GM18909 (cell line): ENCODE measurements around the gene WBP1.
A peak's percentile ranks its signal among the peaks of the same experiment; 100 is the strongest.
"Not testable (repeated sequence)": the region's sequence is repeated elsewhere in the genome, so short reads cannot be mapped to it uniquely, and the experiment has no call there.

Experiments used
- ATAC-seq: cut with Tn5 transposase; IDR thresholded peaks from one replicate; pipeline ENCODE4 v1.9.1; 2021; ENCODE audit warnings: mild to moderate bottlenecking; ENCODE audit not compliant: unreplicated experiment, poor library complexity

The WBP1 gene

DNA sequence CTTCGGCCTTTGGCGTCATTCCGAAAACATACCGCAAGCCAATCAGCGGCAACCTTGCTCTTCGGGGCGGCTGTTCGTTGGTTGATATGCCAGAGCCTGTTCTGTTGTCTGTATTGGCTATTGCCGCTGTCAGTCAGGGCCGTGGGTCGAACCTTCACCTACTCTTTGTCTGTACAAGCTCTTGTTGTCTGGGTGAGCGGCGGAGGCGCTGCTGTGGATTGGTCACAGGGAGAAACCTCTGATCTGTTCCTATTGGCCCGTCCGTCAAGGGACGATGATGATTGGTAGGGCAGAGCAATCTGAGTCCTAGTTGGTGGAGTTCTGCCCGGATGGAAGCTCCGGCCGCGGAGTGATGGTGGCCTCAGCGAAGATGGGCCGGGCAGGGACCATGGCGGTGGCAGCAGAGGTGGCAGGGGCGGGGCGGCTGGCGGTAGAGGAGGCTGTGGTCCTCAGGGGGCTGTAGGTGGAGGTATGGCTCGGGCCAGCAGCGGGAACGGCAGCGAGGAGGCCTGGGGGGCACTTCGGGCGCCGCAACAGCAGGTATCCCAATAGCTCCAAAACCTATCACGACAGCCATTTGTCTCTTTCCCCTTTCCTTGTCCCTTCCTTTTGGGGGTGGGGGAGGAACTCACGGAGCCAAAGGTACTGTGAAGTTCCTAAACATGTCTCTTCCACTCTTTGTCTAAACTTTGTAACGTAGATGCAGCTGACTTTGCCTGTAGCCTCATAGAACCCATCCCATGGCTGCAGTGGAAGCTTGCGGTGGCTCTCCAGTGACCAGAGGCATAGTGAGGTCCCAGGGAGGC is at the start of gene WBP1:
WBP1 (plus strand) TSS at position 307 of the 806 bp plus-strand sequence; CDS start at position 472, 165 bp downstream.
- ATAC-seq: peak; percentile 86

DNA sequence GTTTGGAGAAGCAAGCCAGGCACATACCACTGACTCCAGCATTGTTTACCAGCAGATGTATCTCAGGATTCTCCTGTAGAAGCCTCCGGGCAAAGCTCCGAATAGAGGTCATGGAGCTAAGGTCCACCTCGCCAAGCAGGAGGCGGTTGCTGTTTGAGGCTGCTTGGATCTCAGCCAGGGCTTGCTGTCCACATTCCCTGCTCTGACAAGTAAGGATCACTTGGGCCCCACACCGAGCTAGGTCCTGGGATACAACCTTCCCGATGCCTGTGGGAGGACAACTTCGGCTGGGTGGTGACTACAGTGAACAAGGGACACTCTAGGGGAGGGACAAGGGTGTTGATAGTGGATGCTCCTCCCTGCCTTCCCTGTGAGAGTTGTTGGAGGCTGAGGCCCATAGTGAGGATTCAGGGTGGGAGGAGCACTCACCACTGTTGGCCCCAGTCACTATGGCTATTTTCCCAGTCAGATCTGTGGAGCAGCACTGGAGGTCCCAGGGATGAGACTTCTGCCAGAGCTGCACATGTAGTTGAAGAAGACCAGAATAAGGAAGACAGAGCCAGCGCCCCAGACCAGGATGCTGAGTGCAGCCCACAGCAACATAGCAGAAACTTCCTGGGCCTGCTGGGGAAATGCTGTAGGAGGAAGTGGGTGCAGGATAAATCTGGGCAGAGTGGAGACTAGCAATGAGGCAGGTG is 45.1 kb upstream of the WBP1 start:
- no peak for ATAC-seq

DNA sequence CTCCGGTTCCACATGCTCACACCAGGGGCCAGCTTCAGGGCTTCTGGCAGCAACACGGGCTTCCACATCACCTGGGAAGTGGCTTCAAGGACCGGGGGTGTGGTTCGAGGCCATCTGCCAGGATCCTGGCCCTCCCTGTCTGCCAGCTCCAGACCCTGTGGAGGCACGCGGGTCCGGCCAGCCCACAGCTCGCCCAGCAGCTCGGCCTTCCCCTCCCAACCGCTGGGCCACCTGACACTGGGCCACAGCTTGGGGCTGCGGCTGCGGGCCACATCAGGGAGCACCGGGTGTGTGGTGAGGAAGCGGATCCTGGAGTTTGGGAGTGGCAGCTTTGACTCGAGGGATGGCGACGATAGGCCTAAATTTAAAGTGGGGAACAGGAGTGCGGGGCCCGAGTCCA is 43.8 kb upstream of the WBP1 start:
- ATAC-seq: no peak

DNA sequence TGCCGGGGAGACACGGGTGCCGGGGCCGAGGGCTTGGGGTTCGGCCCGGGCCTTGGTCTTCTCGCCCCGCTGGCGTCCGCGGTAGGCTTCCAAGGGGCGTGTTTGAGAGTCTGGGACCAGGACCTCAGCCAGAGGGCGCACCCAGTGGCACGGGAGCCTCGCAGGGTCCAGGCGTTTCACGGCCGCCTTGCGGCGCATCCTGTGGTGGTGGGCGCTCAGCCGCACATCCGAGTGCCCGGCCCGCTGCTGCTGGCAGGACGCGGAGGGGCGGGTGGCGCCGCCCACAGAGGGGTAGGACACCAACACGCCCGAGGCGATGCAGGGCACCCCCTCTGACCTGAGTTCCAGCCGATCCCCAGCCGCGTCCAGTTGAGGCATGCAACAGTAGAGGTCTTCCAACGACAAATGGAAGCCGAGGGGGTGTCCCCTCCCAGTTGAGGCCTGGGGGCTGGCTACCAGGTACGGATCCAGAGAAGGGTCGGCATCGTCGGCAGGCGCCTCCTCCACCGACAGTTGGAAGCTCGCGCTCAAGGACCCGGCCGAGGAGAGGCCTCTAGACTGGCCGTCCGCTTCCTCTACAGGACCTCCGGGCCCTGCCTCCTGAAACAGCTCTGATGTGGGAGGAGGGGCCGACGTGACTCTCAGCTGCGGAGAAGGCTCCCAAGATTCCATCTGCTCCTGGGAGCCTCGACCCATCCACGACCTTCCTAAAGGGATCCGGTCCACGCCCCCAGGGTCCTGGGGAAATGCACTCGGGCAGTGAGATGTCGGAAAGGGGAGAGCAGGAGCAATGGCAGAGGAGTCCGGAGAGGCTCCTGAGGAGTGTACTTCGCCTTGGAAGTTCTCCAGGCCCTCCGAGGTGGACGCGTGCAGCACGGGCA is 43.1 kb upstream of the WBP1 start:
- no peak for ATAC-seq

DNA sequence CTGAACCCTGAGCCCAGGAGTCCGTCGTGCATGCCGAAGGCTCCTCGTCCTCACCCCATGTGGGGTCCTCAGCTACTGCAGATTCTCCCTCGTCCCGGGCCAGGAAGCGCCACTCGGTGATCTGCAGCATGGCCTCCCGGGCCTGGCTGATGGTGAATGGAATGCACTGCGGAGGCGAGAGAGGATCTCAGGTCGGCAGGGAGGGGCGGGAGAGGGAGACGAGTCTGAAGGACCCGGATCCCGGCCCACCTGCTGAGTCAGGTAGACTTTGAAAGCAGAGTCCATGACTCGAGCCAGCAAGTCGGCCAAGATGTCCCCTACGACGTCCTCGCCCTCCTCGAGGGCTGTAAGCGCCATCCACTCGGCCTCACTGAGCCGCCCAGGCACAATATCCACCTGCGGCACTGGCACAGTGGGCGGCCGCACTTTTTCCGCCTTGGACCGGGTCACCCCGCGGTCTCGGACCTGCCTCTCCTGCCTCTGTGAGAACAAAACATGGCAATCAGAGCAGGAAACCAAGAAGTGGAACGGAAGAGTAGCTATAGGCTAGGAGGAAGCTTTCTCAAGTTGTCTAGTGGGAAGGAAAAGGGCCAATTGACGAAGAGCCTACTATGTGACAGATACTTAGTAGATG is 42.4 kb upstream of the WBP1 start:
- ATAC-seq: no peak

DNA sequence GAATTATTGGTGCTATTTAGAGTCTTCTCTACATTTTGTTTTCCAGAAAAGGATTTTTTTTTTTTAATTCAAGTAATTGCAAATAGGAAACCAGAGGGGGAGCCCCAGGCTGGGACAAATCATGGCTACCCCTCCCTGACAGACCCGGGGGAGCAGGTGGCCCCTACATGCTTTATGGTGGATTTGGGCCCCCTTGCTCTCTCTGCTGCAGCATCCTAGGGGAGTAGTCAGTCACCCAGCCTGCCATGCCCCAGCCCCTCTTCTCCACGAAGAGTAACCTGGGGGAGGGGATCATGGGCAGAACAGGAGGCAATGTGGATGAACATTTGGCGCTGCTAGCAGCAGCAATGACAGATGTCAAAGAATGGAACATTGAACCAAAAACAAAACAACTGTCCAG is 41.5 kb upstream of the WBP1 start:
- ATAC-seq: no peak

DNA sequence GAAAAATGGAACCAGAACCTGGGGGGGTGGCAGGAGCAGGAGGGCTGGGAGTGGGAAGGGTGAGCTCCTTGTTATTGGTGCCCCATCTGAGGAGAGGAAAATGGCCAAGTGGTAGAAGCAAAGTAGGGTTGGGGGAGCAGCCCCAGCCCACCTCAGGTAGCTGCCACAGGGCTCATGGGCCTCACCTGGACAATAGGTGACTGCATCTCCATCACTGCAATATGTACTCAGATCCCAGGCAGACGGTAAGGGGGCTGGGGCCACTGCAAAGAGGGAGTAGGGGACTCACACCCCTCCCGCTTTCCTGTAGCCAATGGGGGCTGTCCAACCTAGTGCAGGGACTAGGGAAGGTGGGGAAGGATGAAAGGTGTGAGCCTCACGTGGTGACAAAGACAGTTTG is 41.0 kb upstream of the WBP1 start:
- no peak for ATAC-seq

DNA sequence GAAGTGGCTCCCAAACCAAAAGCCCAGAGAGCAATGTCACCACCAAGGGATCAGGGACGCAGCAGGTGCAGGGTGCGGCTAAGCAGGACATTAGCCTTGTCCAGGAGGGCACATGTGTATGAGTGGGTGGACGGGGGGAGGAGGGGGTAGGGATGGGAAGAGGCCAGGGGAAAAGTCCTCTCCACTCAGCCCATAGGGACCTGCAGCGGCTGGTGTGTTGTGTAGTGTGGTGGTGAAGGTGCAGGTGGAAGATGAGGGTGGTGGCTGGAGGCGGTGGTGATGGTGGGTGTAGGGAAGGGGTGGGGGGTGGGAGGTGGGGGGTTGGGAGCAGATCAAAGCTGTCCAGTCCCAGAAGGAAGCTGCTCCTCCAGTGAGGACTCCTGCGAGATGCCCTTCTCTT is 40.5 kb upstream of the WBP1 start:
- ATAC-seq: no peak

DNA sequence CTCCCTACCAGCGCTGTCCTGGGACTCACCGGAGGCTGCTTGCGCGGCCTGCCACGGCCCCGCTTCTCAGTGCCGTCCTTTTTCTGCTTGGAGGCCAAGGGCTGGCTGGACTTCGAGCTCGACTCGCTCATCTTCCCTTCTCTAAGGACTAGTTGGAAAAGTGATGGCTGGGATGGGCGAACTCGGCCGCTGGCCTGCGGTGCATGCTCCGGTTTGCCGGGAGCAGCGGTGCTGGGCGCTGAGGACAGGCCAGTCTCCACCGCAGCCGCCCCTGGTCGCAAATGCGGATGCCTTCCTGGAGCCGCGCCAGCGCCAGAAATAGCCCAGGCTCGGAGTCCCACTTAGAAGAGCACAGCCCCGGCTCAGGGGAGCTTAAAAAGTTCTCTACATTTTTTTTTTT is 39.9 kb upstream of the WBP1 start:
- no peak for ATAC-seq

DNA sequence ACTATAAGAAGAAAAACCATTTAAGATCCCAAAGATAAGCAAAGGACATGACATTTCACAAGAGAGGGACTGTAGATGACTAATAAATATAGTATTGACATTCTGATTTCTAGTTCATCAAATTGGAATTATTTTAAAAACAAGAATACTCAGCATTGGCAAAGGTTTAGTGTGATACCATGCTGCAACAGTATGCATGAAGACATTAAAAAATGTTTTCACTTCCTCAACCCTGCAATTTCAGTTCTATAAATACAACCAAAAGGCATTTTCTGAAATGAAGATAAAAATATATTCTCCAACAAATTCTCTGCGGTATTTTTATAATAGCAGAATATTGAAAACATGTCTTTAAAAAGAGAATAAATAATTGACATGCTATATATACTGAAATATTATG is 38.9 kb upstream of the WBP1 start:
- ATAC-seq: no peak

DNA sequence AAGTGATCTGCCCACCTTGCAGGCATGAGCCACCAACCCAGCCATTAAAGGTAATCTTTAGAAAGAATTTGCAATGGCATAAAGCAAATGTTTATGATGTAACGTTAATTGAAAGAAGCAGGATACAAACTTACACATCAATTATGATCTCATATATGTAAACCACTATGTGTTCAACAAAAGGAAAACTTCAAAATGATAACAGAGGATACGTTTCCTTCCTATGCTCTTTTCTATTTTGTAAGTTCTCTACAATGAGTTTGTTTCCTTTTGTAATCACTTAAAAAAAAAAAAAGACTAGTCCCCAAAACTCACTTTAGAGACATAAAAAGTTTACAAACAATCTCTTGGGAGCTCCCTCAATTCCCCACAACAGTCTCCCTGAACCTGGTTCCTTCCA is 38.2 kb upstream of the WBP1 start:
- ATAC-seq: no peak

DNA sequence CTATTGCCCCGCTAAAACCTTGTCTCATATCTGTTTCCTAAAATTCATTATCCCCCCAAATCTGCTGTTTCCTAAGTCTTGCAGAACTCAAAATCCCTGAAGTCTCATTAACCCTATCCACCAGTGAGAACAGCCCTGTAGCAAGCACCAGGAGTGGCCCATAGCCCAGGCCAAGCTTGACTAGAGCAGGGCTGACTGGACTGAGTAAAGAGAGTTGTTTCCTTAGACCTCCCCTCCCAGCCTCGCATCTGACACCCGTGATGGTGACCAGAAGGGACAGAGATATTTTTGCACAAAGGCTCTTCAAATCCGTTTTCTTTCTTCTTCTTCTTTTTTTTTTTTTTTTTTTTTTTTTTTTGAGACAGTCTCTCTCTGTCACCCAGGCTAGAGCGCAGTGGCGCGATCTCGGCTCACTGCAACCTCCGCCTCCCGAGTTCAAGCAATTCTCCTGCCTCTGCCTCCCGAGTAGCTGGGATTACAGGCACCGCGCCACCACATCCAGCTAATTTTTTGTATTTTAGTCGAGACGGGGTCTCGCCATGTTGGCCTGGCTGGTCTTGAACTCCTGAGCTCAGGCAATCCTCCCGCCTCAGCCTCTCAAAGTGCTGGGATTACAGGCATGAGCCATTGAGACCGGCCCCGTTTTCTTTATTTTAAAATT is 37.7 kb upstream of the WBP1 start:
- ATAC-seq: not testable (repeated sequence)

DNA sequence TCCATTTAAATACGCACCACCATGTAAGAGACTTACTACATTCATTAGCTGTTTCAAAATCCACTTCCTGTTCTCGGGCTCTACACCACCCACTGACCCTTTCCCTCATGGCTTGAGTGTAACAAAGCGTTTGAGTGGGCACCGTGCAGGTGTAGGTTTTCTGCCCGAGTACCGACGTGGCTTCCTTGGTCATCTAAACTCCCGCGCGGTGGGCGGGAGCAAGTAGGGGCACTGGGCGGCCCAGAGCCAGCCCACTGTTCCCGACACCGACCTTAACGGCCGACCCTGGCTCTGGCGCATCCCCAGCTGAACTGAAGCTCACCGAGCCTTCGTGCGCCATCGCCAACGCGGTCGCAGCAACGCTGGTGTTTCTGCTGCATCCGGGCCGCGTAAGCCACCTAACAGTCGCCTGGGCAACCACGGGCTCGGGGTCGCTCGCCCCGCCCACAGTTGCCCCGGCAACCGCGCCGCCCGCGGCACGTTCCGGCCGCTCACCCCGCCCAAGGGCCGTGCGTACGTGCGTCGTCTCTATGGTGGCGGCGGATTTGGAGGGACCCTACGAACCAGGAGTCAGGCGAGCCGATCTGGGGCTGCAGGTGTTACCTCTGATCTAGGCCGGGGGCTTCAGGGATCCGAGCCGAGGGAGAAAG is 36.9 kb upstream of the WBP1 start, which contains the start of the genes C2orf81 and WDR54:
C2orf81 (minus strand) TSS at position 399 of the 650 bp plus-strand sequence; CDS start at position 340, 59 bp downstream.
WDR54 (plus strand) TSS at position 510 of the 650 bp plus-strand sequence. CDS start 424 bp downstream, outside the sequence.
- ATAC-seq: peak; percentile 93

DNA sequence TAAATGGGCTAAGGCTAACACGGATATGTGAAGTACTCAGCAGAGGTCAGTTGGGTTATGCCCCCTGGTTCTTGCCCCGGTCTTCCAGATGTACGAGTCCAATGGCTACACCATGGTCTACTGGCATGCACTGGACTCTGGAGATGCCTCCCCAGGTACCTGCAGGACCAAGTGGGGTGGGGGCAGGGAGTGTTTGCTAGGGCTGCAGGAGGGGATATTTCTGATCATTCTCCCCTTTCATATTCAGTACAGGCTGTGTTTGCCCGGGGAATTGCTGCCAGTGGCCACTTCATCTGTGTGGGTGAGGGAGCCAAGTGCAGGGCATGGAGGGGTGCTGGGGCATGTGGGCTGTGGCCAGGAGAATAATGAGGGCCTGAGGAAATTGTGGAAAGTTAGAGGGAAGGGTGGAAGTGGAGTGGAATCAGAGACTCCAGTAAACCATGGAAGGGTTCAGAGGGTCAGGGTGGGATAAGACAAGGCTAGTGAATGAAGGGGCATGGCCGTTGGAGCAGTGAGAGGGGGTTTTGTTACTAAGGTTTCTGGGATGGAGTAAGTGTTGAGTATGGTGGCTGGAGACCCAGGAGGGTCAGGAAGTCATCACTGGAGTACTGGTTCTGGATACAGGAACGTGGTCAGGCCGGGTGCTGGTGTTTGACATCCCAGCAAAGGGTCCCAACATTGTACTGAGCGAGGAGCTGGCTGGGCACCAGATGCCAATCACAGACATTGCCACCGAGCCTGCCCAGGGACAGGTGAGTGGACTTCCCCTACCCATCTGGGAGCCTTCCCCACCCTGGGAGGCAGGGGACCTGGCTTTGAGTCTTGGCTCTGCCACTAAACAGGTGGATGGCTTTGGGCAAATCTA is 34.8 kb upstream of the WBP1 start:
- ATAC-seq: no peak

DNA sequence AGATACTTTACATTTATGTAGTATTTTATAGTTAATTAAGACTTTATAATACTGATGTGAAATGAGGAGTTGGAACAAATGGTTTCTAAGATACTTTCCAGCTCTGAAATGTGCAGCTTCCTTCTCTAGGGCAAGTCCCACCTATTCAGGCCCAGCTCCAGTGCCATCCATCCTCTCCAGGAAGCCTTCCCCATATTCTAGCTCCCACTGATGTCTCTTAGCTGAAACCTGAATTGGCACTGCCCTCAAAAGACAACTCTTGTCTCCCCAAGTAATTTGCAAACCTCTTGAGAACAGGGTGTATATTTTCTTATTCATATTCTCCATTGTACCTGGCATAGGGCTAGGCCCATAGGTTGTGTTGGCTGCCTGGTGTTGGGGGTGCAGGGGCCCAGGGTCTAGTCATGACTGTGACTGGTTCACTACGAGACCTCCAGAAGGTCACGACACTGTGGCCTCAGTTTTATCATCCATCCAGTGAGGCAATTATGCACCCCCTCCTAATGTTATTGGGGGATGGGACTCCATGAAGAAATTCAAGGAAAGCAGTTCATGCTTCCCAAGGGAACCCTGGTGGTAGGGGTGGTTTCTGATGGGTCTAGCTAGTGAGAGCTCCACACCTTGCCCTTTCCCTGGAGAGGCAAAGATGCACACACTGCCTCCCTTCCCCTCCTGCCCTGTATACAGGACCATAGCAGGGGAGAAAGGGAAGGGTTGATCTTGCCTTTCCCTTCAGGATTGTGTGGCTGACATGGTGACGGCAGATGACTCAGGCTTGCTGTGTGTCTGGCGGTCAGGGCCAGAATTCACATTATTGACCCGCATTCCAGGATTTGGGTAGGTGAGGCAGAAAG is 33.9 kb upstream of the WBP1 start:
- ATAC-seq: no peak

DNA sequence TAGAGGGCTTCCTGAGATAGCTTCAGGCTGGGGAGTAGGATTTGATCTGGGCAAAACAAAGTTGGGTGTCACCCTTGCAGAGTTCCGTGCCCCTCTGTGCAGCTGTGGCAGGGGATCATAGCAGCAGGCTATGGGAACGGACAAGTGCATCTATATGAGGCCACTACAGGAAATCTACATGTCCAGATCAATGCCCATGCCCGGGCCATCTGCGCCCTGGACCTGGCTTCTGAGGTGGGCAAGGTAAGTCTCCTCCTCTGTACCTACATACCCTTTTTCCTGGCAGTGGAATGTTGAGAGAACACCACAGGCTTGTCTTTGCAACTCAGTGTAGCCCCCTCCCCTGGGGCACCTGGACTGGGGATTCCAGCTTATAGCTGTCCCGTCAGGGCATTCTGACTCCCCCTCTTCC is 33.2 kb upstream of the WBP1 start:
- no peak for ATAC-seq

DNA sequence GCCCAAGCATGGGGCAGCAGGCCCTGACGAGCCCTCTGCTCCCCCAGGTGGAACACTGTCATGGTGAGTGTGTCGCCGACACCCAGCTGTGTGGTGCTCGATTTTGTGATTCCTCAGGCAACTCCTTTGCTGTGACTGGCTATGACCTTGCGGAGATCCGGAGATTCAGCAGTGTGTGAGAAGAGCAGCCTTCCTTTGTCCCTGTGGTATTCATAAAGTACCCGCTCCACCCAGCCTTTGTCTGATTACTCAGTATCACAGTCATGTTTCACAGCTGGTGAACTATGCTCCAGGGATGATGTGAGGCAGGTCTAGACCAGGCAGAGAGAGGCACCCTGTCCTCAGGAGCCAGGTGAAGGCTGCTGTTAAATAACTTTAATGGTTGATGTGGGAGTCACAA is 32.7 kb upstream of the WBP1 start:
- ATAC-seq: no peak
